ENCODE measurements around the gene SPOCK3. TPM values are rescaled to one million over a fixed set of nuclear protein-coding genes. Genes with fewer than 3 reads are reported as not detected.

Gene SPOCK3
- total RNA-seq, 1 experiment from 2014 or later, result not detected

DNA sequence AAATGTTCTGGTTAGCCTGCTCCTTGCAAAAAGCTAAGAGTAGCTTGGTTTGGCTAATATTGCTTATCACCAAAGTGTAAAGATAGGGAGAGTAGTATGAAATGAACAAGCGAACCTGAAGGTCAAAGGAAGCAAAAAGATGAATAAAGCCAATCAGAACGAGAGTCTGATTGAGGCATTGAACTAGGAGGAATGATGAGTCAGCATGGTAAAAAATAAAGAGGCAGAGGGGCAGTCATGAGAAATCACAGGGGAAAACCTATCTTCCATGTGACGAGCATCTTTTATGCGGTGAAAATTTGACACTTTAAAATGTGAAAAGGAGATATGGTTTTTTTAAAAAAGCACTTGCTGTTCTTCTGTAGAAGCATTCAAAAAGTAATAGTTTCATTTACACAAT is 533.7 kb downstream of the SPOCK3 start:
- DNase-seq, result no peak
- H3K9ac ChIP-seq (ENCODE audit: low read length), result no peak overlapping the region
- no peaks in the 10 kb centered on the region for H4K20me1 ChIP-seq (ENCODE audit: insufficient read depth, low read depth, low read length)
- no peak overlapping the region for H3K4me2 ChIP-seq (ENCODE audit: low read depth, low read length, poor library complexity, severe bottlenecking)
- H3K27ac ChIP-seq (ENCODE audit: low read length), result no peak overlapping the region
- peaks cover 33% of the 10 kb centered on the region for H3K9me3 ChIP-seq (ENCODE audit: low read length)
- H3K36me3 ChIP-seq (ENCODE audit: insufficient read depth, low read length), result no peaks in the 10 kb centered on the region
- no peaks in the 10 kb centered on the region for H3K79me2 ChIP-seq (ENCODE audit: low read length)
- H3K9me2 ChIP-seq (replicated peaks; ENCODE audit: insufficient read depth, low read length), result no peaks in the 10 kb centered on the region
- H3K27me3 ChIP-seq (ENCODE audit: low read length), result no peaks in the 10 kb centered on the region
- no peak overlapping the region for H3K4me3 ChIP-seq (ENCODE audit: low read length)
- no peaks in the 10 kb centered on the region for H3K4me1 ChIP-seq (ENCODE audit: low read length)
- no peak overlapping the region for H2AFZ ChIP-seq (ENCODE audit: low read length)

DNA sequence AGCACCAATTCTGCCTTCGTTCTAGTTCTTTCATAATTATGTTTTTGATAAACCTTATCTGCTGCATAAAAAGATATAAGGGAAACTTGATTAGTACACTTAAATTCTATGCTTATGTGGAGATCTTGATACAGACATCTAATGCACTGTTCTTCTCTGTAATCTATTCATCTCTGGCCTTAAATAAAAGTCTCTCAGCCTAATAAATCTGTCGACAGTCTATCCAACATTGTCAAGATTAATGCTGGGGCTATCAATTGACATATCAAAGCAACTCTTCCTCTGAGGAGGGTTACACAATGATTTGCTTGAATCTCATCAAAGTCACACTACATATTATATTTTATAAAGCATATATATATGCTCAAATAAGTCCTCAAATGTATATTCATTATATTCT is 545.5 kb downstream of the SPOCK3 start:
- Histone ChIP-seq H3K36me3 (ENCODE audit: insufficient read depth, low read length) (no peaks in the 10 kb centered on the region), H3K9me2 (replicated peaks; ENCODE audit: insufficient read depth, low read length) (no peaks in the 10 kb centered on the region), H3K27ac (ENCODE audit: low read length) (no peak overlapping the region), H3K4me3 (ENCODE audit: low read length) (no peak overlapping the region), H3K27me3 (ENCODE audit: low read length) (no peaks in the 10 kb centered on the region), H3K9me3 (ENCODE audit: low read length) (peaks cover 56% of the 10 kb centered on the region), H3K4me1 (ENCODE audit: low read length) (no peaks in the 10 kb centered on the region), H3K79me2 (ENCODE audit: low read length) (no peaks in the 10 kb centered on the region), H4K20me1 (ENCODE audit: insufficient read depth, low read depth, low read length) (no peaks in the 10 kb centered on the region), H3K9ac (ENCODE audit: low read length) (no peak overlapping the region), H2AFZ (ENCODE audit: low read length) (no peak overlapping the region), H3K4me2 (ENCODE audit: low read depth, low read length, poor library complexity, severe bottlenecking) (no peak overlapping the region)
- no peak for DNase-seq

DNA sequence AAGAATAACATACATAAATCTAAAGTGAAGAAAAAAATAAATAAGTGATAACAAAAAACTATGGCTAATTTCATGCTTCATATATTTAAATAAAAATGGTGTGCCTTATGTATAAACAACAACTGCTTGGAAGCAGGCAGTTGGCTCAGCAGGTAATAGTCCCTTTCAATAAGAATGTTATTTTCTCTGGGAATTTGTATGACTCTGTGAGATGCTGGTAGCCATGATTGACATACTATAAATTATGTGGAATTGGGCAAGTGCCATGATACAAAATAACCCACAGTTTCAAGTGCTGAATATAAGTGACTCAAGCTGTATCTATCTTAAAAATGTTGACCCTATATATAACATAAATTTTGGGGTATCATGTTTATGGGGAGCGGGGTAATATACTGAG is 546.5 kb downstream of the SPOCK3 start:
- Histone ChIP-seq H3K27me3 (ENCODE audit: low read length) (no peaks in the 10 kb centered on the region), H3K9me3 (ENCODE audit: low read length) (peaks cover 62% of the 10 kb centered on the region), H2AFZ (ENCODE audit: low read length) (no peak overlapping the region)

More for the DNA sequence above, 546.5 kb downstream of the SPOCK3 start:
- H3K4me3 ChIP-seq (ENCODE audit: low read length), result no peak overlapping the region
- no peak overlapping the region for H3K4me2 ChIP-seq (ENCODE audit: low read depth, low read length, poor library complexity, severe bottlenecking)
- H4K20me1 ChIP-seq (ENCODE audit: insufficient read depth, low read depth, low read length), result no peaks in the 10 kb centered on the region
- H3K4me1 ChIP-seq (ENCODE audit: low read length), result no peaks in the 10 kb centered on the region
- no peaks in the 10 kb centered on the region for H3K9me2 ChIP-seq (replicated peaks; ENCODE audit: insufficient read depth, low read length)
- no peaks in the 10 kb centered on the region for H3K36me3 ChIP-seq (ENCODE audit: insufficient read depth, low read length)
- no peaks in the 10 kb centered on the region for H3K79me2 ChIP-seq (ENCODE audit: low read length)
- H3K9ac ChIP-seq (ENCODE audit: low read length), result no peak overlapping the region
- DNase-seq, result no peak
- no peak overlapping the region for H3K27ac ChIP-seq (ENCODE audit: low read length)

Small RNA genes within 50 kb of the gene (small RNA-seq; reads per million reads assigned to genes)
- 0.12 reads per million for gene RNA5SP171
